Fibroblast of skin of abdomen (primary cell): ENCODE results near the gene IP6K3. TPM values are rescaled to one million over a fixed set of nuclear protein-coding genes. Genes with fewer than 3 reads are reported as not detected.

Experiments used
- DNase-seq: peaks from one replicate; pipeline ENCODE4 v3.0.0-alpha.2; 2013
- polyA plus RNA-seq, 2 experiments: library from polyadenylated mRNA; unstranded; fragments of 120-200 nt; gene quantifications; one replicate each; pipeline ENCODE4 v1.2.1, GENCODE V29; 2013; ENCODE audit not compliant: insufficient read length in 2 of 2

IP6K3 gene, protein sequence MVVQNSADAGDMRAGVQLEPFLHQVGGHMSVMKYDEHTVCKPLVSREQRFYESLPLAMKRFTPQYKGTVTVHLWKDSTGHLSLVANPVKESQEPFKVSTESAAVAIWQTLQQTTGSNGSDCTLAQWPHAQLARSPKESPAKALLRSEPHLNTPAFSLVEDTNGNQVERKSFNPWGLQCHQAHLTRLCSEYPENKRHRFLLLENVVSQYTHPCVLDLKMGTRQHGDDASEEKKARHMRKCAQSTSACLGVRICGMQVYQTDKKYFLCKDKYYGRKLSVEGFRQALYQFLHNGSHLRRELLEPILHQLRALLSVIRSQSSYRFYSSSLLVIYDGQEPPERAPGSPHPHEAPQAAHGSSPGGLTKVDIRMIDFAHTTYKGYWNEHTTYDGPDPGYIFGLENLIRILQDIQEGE
- polyA plus RNA-seq (2013, experiment 1 of 2; ENCODE audit: insufficient read length) = 0.24 TPM
- polyA plus RNA-seq (2013, experiment 2 of 2; ENCODE audit: insufficient read length) = 0.34 TPM

DNA sequence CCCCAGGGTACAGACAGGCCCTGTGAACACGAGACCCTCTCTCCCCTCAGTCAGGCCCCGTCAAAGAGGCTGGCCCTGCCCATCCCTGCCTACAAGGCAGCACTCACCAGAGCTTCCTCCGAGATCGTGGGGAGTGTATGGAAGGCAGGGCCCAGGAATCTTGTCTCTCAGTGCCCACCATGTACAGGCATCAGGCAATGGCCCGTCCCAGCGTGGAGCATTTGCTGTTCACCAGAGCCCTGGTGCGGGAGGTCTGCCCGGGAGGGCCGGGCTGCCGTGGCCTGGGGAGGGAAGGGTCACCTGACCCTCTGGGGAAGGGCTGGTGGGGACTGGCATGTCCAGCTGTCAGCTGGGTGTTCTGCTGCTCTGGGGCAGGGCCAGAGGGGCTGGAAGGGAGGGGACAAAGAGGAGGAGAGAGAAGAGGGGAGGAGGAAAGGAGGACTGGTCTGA, at the start of gene IP6K3:
TSS of gene IP6K3 (minus strand) at position 255 of the 450 bp plus-strand sequence. CDS start 11,429 bp downstream, outside the sequence.
- no peak for DNase-seq

DNA sequence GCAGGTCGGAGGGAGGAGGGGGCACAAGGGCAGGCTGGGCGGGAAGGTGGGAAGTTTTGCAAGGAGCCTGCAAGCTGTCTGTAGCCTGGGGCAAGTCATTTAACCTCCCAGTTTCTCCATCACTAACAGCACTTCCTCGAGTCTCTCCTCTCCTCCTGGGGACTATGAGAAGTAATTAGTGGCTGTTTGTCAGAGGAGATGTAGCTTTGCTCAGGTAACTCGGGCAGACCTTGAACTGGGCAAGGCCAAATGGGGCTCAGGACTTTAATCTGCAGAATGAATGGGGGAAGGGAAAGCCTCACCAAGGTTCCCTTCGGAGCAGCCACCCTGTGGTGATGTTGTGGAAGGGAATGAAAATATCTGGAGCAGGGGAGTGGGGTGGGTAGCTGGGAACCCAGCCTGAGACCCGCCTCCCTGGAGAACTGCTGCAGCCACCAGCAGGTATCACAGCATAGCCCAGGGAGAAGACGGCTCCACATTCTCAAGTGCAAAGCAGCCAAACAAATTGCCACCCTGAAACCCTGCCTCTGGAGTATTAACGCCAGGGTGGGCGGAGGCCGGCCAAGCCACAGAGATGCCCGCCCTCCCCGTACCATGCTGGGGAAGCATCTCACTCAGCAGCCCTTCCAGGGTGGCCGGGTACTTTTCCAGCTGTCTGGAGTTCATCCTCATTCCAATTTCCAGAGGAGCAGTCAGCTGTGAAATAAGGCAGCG, 48.4 kb upstream of the IP6K3 start:
- no peak for DNase-seq

DNA sequence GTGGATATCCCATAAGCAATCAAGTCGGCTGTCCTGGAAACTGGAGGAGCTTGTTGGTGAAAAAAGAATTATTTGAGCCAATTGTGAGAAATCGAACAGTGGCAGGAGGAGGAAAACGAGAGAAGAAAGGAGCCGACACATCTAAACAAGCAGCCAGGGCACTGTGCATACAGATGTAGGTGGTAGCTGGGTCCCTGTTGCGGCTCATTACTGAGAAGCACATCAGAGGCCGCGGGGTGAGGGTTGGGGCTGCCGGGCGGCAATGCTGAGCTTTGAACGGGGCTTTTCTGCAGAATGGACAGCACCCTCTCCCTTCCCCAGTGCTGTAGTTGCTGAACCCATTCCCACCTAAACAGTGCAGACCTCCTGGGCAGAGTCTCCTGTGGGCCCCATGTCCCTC, 46.3 kb upstream of the IP6K3 start:
- DNase-seq = no peak

DNA sequence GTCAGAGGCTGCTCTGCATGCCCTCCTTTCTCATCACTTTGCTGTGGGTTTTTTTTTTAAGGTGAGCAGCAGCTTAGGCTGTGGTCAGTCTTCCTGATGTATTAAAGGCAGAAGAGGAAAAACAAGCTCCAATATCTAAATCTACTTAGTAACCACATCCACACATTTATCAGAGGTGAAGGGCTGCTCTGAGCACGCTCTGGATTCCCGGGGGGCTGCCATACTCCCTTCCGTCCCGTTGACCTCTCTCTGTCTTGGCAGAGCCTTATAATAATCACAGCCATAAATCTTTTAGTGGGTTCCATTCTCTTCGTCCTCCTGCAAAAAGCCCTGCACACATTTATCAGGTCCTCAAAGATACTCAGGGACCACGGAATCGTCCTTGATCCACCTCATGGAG, 44.9 kb upstream of the IP6K3 start:
- DNase-seq = no peak

DNA sequence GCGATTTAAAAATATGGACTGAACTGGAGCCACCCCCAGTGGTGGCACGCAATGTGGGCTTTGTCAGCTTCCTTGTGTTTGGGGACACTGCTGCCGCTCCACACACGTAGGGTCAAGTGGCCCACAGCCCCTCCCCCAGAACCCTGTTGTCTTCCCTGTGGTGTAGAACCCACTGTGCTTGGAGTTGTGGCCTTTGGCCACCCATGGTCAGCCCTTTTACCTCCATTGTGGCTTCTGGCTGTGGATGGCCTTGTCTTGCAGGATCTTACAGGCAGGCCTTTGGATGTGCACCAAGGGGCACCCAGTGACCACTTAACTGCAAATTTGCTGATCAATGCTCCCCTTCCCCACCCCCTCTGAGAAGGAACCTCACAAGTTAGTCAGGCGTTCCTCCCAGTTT, 44.2 kb upstream of the IP6K3 start:
- no peak for DNase-seq

DNA sequence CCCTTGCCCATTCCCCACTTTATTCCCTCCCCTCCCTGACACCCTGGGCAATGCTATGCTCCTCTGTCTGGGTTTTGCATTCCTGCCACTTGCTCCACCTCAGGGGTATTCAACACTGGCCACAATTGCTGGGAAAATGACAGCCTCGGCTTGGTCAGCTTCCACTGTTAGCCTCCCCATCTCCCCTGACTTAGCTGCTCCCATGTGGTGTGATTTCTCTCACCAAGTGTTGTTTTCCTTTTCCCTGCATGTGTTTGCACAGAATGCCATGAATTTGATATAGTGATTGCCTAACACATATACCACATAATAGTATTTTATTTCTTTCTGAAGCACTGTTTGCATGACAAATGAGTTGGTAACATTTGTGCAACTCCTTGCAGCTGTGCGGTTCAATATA, 43.7 kb upstream of the IP6K3 start:
- DNase-seq = peak; percentile 21

DNA sequence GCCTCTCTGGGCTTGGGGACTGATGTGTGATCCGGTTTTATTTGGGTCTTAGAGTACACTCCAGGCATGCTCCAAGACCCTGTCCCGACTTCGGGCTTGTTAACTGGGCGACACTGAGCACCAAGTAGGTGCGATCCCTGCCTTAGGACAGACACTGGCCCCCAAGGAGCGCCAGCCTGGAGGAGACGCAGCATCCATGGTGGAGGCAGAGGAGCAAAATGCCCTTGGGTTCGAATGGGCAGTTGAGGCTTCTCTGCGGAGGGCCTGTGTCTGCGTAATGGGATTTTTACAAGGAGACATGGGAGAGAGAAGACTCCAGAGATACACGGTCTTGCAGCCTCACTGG, 42.8 kb upstream of the IP6K3 start:
- no peak for DNase-seq

DNA sequence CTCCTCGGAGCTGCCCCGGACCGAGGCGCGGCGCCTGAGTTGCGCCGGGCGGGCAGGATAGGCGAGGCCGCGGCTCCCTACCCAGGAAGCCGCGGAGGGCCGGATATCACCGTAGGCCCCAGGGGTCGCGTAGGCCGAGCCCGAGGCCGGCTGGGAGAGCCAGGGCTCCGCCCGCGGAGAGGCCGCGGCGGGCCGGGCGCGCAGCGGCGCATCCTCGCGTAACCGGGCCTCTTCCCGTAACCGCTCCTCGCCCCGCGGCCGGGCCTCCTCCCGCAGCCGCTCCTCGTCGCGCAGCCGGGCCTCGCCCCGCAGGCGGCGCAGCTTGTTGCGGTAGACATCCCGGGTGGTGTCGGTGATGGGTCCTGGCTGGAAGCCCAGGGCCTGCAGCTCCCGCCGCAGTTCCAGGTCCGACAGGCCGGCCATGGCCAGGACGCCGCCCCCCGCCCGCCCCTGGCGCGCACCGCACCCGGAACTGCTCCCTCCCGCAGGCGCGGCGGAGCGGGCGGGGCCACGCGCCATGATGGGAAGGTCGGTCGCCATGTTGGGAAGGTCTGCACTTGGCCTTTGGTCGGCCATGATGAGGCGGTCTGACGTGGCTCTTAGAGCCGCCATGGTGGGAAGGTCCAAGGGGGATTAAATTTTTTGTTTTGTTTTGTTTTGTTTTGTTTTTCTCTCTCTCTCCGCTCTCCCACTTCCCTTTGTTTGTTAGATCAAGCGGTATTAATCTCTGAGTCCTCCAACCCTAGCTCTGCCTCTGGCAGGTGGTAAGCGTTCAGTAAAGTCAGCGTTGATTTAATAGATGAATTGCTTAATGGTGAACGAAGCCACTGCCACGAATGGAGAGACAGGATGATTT, 42.2 kb upstream of the IP6K3 start, which contains the start of gene LEMD2:
TSS of gene LEMD2 (minus strand) at position 437 of the 856 bp plus-strand sequence. CDS start at position 423, 14 bp downstream.
- DNase-seq = peak; percentile 94

DNA sequence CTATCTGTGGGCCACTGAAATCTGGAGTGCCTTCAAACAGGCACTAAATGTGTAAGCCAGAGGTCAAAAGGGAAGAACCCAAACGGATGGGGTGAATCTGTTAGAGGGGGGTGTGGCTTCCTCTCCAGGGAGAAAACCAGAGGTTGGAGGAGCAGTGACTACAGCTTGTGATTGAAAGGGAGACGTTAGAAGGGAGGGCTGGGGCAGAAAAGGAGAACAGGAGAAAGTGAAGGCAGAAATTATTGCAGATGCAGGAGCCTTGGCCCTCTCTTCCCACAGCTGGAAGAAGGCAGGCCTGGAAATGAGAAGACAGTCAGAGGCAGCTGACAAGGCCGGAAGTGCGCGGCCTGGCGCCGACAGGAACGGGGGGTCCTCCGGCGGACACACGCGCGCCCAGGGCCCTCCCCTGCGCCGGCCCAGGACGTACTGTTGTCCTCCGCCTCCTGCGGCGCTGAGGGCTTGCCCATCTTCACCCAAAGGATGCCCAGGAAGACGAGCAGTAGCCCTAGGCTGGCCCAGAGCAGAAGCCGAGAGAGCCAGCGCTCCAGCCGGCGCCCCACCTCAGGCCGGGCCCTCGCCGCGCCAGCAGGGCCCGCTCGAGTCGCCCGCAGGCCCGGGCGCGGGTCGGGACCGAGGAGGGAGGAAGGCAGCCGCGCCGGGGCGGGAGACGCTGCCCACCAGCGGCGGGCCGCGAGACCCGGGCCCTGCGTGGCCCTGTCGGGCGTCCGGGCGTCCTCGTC, 41.4 kb upstream of the IP6K3 start:
- DNase-seq = peak; percentile 74

DNA sequence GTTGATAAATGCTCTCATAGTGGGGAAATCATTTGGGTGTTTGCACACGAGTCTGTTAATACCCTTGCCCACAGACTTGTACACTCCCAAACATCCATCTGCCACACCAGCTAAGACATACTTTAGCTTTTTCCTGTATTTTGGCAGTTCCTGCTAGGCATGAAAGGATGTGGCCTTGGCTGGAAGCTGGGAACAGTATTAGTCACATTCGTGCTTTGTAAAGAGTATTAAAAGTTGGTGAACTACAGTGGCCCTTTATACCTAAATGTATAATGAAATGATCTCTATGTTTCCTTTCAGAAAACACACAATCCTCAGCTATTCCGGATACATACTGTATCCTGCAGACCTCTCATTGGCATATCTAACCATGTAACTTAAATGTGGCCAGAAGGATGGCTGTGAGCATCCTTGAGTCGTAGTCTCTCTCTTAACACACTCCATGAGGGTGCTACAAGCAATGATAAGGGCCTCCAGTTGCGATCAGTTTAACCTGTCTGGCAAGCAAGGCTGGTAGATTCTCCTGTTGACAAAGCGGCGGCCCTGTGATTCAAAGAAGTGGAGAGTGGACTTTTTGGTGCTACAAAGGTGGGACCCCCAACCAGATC, 40.7 kb upstream of the IP6K3 start:
- DNase-seq = peak; percentile 36

DNA sequence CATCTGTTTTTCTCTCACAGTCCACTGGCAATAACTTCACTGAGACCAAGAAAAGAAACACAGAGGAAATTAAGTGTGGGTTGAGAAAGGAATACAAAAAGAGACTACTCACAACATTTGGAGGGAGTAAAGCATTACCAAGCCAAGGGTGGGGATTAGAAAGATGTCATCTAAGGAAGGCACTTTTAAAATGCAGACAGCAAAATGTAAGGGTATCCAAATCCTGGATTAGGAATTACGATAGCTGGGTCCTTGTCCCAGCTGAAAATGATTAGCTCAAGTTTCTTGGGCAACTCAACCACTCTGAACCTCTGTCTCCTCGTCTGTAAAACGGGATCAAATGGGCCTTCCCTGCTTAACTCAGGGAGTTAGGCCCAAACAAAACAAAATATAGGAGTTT, 40.0 kb upstream of the IP6K3 start:
- DNase-seq = no peak

DNA sequence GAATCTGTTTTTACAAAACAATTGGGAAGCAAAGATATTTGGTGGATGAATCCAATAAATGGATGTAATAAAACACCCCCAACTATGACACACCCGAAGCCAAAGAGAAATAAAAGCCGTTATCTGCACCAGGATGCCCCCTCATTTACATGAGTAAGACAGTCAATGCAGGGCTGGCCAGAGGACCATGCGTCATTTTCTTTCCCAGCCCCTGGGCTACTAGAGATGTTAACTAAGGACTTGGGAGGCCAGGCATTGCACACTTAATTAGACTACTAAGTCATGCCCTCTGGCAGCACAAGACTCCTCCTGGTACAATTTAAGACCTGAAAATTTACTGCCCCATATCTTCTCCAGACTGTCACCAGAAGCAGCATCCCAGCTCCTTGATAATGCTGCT, 39.1 kb upstream of the IP6K3 start:
- peak; percentile 31 for DNase-seq

DNA sequence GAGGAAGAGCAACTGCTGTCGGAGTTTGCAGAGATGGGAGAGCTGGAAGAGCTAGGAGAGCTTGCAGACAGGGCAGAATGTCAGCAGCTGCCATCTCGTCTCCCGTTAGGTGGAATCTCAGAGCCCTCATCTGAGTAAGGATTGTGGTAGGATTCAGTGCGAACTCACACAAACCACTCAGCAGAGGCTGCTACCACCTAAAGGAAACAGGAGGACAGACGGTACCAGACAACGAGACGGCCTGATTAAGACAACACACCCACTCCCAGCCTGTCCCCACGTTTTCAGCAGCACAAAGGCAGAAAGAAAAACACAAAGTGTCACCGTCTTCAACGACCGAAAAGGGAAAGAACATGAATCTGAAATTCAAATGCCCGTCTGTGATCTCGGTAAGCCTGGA, 38.1 kb upstream of the IP6K3 start:
- DNase-seq = no peak

DNA sequence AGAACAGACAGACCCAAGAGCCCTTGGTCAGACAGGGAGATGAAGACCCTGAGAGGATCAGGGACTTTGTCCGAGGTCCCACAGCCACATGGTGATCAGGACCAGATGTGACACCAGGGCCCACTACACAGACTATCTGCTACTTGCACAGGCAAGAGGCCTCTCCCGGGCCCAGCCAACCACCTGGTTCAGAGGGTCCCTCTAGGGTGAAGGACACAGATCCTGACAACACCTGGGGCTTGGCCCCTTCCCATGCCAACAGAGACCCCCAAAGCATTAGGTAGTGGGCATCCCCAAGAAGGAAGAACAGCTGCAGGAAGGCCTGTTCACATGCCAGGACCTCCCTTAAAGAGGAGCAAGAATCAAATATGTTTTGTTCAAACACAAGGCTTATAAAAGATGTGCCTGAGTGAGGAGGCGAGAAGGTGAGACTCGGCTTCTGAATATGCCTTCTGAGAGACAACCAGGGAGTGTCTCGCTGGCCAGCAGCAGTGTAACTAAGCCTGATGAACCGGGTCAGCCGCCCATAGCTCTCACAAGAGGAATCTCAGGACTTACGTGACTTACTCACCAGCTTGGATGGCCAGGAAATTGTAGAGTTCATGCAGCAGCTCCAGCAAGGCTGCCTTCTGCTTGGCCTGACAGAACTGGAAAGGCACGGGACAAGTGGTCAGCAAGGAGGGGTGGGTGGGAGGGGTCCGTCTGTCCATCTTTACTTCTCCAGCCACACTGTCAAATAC, 37.2 kb upstream of the IP6K3 start:
- no peak for DNase-seq

DNA sequence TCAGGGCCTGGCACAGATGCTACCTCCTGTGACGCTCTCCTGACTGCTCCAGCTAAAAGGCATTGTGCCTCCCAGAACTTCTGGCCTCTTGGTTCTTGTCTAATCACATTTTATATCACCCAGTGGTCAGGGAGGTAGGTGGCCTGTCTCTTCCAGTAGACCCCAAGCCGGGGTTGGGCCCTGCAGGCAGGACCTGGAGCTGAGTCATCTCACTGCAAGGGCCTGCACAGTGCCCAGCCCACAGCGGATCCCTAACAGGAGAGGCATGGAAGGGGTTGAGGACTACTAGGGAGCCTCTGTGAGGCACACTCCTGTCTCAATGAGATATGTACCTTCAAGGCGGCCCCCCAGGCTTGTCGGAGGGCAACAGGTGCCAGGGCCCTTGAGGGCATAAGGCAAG, 35.9 kb upstream of the IP6K3 start:
- DNase-seq = no peak

DNA sequence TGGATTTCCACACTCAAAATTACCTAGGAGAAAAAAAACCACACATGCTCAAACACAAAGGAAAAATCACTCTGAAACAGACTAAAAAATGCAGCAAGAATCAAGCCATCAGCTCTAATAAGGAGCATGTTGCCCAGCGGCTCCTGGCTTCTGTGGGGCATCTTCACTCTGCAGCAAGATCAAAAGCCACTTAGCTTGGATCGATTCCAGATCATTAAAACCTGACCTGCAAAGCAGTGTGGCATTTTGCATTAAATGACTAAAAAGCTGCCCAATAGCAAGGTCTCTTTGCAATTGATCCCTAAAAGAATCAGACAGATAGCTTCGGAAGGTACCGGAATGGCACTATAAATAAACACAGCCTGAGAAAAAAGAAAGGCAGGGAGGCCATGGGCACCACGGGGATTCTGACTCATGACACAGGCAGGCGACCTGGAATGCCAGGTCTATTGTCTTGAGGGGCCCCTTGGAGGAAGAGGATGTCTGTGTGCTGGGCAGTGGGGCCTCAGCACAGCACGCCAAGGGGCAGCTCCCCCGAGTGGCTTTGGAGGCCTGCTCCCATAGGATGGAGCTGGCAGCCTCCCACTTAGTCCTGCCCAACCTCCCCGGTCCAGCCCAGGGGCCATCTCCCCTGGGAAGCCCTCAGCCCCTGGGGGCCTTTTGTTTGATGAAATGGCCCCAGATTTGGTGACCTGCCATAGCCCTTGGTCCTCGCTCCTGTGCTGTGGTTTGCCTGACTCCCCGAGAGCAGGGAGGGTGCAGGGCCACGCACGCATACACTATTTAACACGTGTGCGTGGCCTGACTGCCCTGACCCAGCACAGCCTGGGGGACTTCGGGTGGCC, 34.6 kb upstream of the IP6K3 start:
- peak; percentile 38 for DNase-seq

DNA sequence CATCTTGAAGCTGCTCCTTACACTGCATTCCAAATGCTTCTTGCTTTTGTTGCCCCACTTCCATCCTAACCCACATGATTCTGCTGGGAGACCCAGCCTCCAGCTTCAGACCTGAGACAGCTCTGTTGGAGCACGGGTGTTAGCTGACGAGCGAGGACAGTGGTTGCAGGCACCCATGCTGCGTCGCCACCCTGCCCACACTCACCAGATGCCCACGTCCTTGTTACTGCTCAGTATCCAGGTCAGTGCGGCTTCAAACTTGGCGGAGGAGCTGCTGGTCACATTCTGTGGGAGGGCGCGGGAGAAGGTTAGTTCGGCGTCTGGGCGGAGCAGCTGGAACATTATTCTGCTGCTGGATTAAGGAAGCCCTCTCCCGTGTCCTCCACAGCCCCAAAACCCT, 33.2 kb upstream of the IP6K3 start:
- no peak for DNase-seq

DNA sequence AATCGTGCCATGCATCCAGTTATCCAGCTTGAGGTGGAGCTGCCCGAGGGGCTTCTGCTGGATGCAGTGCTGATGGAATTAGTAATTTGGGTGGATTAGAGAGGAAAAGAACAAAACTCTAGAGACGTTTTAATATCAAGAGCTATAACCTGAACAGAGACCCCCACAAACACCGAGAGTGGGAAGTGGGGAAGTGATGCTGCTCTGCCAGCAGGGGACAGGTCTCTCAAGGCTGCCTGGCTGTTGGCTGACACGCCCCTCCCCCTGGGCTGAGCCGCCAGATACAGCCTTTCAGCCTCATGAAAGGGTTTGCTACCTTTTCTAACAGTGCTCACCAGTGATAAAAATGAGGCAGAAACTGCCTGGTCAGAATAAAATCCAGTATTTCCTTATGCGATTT, 32.6 kb upstream of the IP6K3 start:
- no peak for DNase-seq

DNA sequence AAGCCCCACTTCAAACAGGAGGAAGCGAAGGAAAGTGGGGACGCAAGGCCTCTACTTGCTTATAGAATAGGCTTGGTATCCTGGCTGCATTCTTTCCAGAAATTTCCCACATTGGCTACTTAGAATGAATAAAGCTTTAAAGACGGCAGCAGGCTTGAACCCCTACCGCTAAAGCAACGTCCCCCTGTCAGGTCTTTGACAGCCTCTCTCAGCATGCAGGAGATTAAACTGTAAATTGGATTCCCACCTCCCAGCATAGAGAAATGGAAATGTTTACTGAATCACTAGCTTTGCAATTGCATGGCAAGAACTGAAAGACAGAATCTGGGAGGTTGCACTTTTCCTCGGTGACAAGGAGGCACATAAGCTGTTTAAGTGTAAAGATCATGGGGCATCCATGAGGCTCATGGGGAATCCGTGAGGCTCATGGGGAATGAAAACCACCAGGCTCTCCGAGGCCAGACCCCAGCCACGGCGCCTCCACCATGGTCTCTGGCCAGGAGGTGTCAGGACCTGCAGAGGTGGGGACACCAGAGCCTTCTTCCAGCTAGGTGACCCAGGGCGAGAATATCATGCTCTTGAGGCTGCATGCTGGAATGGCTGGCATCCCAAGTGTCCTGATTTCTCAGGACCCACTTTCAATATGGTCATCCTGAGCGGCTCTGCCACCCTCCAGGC, 31.9 kb upstream of the IP6K3 start:
- no peak for DNase-seq
